ENCODE measurements around the gene PRAC1.

GRCh38 chr17:48731355-48731754, 9.0 kb upstream of the PRAC1 start:
- TF ChIP-seq, protein P1, sequence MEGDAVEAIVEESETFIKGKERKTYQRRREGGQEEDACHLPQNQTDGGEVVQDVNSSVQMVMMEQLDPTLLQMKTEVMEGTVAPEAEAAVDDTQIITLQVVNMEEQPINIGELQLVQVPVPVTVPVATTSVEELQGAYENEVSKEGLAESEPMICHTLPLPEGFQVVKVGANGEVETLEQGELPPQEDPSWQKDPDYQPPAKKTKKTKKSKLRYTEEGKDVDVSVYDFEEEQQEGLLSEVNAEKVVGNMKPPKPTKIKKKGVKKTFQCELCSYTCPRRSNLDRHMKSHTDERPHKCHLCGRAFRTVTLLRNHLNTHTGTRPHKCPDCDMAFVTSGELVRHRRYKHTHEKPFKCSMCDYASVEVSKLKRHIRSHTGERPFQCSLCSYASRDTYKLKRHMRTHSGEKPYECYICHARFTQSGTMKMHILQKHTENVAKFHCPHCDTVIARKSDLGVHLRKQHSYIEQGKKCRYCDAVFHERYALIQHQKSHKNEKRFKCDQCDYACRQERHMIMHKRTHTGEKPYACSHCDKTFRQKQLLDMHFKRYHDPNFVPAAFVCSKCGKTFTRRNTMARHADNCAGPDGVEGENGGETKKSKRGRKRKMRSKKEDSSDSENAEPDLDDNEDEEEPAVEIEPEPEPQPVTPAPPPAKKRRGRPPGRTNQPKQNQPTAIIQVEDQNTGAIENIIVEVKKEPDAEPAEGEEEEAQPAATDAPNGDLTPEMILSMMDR (IDR thresholded peaks at IDR 0.05; ENCODE audit: borderline replicate concordance, extremely low read depth, low read length, poor library complexity, severe bottlenecking) = no peak
- TF ChIP-seq EZH2 (IDR thresholded peaks at IDR 0.05; ENCODE audit: borderline replicate concordance, low read depth, low read length, severe bottlenecking) = no peak
